GM11168 (cell line): ENCODE data around the gene KDM1B.
"Not testable (repeated sequence)": the region's sequence is repeated elsewhere in the genome, so short reads cannot be mapped to it uniquely, and the experiment has no call there.

ENCODE experiments used
- in situ Hi-C: fragments of 300-500 bp; cut with MboI; formaldehyde crosslinking; loops from one replicate; pipeline ENCODE4 v1.12.0; 2022; ENCODE audit warnings: low sequenced_read_pairs; ENCODE audit not compliant: unreplicated experiment

KDM1B gene

GRCh38 chr6:18218233-18218632, 63.0 kb downstream of the KDM1B start:
- in situ Hi-C loops: no loop called here

- in situ Hi-C loops: no loop called here
These were observed 64.4 kb downstream of the KDM1B start for GRCh38 chr6:18219591-18219990.

GRCh38 chr6:18221288-18221615, 66.0 kb downstream of the KDM1B start:
- in situ Hi-C loops: no loop called here

GRCh38 chr6:18226451-18227105, 71.4 kb downstream of the KDM1B start:
- in situ Hi-C loops: not testable (repeated sequence)

- in situ Hi-C loops: not testable (repeated sequence)
These were observed 71.9 kb downstream of the KDM1B start for GRCh38 chr6:18227166-18227565.

- in situ Hi-C loops: not testable (repeated sequence)
These were observed 73.4 kb downstream of the KDM1B start for GRCh38 chr6:18228590-18228989.

- in situ Hi-C loops: not testable (repeated sequence)
These were observed 76.6 kb downstream of the KDM1B start for GRCh38 chr6:18231856-18232255.

GRCh38 chr6:18233770-18234169, 78.5 kb downstream of the KDM1B start:
- in situ Hi-C loops: not testable (repeated sequence)

- in situ Hi-C loops: no loop called here
These were observed 79.3 kb downstream of the KDM1B start for GRCh38 chr6:18234564-18234963.

GRCh38 chr6:18235524-18235923, 80.3 kb downstream of the KDM1B start:
- in situ Hi-C loops: no loop called here

- in situ Hi-C loops: no loop called here
These were observed 81.9 kb downstream of the KDM1B start for GRCh38 chr6:18237167-18237566.

GRCh38 chr6:18240230-18240629, 85.0 kb downstream of the KDM1B start:
- in situ Hi-C loops: no loop called here

GRCh38 chr6:18241208-18242038, 86.2 kb downstream of the KDM1B start:
- in situ Hi-C loops: no loop called here

- in situ Hi-C loops: no loop called here
These were observed 87.0 kb downstream of the KDM1B start for GRCh38 chr6:18242062-18242851.

GRCh38 chr6:18243302-18243893, 88.2 kb downstream of the KDM1B start:
- in situ Hi-C loops: no loop called here

GRCh38 chr6:18244251-18244650, 89.0 kb downstream of the KDM1B start:
- in situ Hi-C loops: no loop called here

- in situ Hi-C loops: no loop called here
These were observed 89.9 kb downstream of the KDM1B start for GRCh38 chr6:18245079-18245478.

- in situ Hi-C loops: no loop called here
These were observed 90.4 kb downstream of the KDM1B start for GRCh38 chr6:18245642-18246041.

GRCh38 chr6:18246205-18246604, 91.0 kb downstream of the KDM1B start:
- in situ Hi-C loops: no loop called here

GRCh38 chr6:18247002-18247401, 91.8 kb downstream of the KDM1B start:
- in situ Hi-C loops: no loop called here

- in situ Hi-C loops: no loop called here
These were observed 93.5 kb downstream of the KDM1B start for GRCh38 chr6:18248698-18249097.
